ENCODE results near the gene MCFD2.

The MCFD2 gene

DNA sequence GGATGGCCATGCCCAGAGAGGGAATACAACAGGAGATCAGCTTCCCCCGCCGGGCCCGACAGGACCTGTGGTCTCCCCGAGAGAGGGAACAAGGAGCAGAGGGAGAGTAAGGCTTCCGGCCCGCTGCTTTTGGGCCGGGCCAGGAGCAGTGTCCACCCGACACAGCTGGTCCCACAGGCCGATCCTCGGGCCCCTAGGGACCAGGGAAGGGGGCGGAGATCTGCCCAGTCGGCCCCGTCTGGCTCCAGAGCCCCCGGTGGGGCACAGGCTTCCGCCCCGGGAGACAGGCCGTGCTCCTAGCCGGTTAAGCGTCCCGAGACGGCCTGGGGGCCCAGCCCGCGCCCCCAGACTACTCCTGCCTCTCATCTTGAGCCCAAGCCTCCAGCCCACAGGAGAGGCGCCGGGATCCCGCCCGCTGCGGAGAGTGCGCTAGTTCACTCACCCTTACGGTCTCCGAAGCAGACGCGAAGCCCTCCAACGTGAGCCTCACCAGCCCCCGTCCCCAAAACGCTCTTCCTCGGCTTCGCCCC, at the start of gene MCFD2:
MCFD2 (minus strand) TSS at position 526 of the 530 bp plus-strand sequence. CDS start 6,635 bp downstream, outside the sequence.
- DNase-seq (ENCODE audit: low spot score) = no peak
- FAIRE-seq = no peak

DNA sequence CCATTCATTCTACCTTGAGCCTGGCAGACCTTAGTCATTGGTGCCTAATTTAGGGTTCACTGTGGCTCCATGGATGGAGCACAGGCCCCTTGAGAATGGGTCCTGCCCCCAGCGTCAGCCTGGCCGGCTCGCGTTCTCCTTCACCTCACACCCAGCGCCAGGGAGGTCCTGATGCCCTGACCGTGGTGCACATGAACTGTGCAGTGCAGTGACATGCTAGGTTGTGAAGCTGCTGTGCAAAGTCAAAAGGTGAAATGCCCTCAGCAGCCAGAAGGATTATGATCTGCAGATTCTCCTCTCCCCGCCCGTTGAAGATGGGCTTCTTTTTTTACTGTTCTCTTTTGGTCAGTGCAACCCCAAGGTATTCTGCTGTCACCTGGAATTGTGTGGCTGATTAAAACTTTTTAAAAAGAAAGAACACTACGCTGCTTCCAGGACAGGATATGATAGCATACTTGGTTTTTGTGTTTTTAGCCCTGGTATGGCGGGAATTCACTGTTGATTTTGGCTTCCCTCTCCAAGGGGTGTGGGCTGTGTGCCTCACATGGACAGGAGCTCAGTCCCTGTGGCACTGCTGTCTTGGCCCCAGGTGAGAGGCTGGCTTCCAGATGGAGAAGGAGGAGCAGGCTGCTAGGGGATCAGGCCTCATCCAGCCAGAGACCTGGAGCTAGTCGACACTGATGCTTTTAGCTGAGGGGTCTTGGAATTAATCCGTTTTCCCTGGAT, 49.4 kb upstream of the MCFD2 start:
- no peak for FAIRE-seq
- DNase-seq (ENCODE audit: low spot score) = no peak

DNA sequence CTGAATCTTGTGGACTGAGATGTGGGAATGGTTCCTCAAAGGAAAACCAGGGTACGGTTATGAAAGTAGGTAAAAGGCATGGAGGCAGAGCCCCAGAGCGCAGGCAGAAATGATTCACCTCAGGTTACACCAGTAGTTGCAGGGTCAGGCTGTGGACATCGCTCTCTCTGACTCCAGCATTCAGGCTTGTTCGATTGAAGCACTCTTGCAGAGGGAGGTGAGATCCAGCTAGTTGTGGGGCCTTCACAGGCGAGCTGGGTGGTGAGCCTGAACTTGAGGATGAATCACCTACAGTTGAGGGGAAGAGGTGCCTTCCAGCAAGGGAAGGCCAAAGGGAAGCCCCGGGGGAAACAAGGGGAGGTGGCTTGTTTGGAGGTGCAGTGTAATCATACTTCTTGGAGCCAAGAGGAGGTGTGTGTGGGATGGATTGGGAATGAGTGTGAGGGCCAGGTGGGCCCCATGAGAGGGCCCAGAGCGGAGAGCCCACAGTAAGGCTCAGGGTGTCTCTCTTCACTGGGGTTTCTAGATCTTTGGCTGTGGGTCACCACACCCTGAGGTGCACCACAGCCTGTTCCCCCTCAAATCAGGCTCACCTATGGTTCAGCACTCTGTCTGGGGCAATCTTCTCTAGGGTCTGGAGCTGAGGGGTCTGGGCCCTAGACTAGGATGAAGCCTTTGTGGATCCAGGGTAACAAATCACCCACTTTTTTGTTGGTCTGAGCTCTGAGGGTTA, 48.5 kb upstream of the MCFD2 start:
- DNase-seq (ENCODE audit: low spot score) (no peak), FAIRE-seq (no peak)

DNA sequence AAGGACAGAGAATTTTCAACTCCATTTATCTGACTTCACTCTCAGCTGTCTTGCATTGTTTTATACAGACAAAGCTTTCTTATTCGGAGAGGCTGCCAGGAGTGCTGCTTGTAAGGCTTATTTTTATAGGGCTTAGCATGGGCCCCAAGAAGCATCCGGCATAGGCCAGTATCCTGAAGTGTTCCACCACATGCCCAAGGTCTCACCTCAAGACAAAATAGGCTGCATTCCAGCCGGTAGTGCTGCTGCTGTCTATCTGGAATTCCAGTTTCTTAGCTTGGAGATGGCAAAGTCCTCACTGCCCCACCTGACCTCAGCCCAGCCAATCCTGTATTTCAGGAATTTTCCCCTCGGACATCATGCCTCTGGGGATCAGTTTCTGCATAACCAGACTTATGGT, 47.6 kb upstream of the MCFD2 start:
- DNase-seq (ENCODE audit: low spot score) (no peak), FAIRE-seq (no peak)

DNA sequence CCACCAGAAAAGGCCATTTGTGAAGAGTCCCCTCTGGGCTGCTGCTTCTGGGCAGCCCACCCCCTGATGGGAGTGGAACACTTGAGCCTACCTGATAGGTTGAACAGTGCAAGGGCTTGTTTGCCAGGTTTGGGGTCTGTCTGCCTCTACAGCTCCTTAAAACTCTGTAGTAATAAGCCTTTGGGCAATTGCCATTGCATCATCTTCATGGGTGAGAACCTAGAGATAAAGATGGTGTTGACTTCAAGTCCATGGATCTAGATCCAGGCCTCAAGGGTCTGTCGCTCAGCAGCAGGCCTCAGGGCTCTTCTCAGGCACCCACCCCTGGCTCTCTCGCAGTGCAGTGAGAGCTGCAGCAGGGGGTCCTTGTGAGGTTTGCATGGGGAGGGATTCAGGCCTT, 47.1 kb upstream of the MCFD2 start:
- FAIRE-seq (no peak), DNase-seq (ENCODE audit: low spot score) (no peak)

DNA sequence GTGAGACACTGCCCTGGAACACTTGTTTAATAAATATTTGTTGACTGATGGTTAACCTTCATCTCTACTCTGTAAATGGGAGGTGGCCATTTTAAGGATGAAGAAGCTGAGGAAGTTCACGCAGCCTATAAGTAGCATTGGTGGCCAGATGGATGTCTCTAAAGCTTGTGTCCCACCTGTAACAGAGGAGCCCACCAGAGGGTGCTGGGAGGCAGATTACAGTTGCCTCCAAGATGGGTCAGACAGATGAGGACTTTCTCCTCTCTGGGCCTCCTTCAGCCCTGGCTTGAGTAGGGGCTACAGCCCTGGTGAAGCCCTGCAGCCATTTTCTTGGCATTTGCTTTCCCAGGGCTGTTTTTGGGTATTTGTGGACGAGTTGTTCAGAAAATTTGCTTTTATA, 45.0 kb upstream of the MCFD2 start:
- DNase-seq (ENCODE audit: low spot score) (no peak), FAIRE-seq (no peak)

DNA sequence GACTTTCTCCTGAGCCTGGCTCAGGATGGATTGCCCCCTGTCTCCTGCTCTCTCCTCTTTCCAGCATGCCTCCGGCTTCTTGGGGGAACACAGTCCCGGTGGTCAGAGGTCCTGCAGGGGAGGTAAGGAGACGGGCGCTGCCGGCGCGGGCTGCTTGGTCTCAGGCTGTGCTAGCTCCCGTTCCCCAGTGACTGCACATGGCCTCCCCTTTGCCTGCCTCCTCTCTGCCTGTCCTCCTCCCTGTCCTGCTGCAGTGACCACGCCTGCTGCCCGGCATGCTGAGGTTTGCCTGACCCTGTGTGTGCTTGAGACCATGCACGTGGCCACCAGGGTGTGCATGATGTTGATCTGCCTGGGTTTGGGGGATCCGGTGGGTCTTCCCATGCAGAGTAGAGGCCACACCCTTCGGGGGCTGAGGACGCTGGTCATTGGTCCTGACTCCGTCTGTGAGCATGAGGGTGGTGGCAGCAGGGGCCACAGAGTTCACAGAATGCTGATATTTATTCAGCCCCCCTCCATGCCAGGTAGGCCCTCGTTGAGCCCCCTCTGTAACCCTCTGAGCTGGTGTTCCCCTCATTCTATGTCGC, 42.9 kb upstream of the MCFD2 start:
- FAIRE-seq (no peak), DNase-seq (ENCODE audit: low spot score) (no peak)

DNA sequence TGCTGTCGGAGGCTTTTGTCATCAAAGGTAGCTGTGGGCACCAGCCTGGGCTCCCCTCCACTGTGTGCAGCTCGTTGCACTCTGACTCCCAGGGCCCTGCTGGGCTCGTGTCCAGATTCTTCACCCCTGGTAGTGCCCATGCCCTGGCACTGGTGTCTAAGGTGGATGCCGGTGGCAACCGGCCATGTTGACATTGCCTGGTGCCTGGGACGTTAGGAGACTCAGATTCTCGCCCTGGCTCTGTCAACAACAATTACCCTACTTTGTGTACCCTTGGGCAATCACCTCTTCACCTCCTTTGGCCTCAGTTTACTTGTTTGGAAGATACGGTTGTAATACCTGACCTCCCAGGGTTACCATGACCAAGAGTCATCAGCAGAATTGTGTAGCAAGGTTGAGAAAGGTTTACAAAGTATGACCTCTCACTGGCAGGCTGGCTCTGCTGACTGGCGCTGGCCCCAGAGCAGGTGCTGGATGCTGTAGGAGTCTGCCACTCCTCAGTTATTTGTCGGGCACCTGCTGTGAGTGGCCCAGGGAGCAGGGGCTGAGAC, 41.5 kb upstream of the MCFD2 start:
- DNase-seq (ENCODE audit: low spot score) = no peak
- no peak for FAIRE-seq

DNA sequence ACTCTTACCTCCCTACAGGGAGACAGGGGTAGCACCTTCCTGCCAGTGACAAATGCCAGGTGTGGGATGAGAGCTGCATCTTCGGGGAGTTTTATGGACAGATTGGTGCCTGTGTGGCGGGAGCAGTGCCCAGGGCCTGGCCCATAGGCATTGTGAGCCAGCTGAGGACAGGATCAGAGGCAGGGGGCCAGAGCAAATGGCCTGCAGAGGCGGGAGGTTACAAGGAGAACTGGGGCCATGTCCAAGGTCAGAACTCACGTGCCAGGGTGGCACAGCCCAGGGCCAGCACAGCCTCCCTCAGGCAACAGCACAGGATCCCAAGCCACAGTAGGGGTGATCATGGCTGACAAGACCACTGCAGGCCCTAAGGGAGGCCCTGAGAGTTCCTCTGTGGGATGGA, 40.2 kb upstream of the MCFD2 start:
- no peak for FAIRE-seq
- no peak for DNase-seq (ENCODE audit: low spot score)

DNA sequence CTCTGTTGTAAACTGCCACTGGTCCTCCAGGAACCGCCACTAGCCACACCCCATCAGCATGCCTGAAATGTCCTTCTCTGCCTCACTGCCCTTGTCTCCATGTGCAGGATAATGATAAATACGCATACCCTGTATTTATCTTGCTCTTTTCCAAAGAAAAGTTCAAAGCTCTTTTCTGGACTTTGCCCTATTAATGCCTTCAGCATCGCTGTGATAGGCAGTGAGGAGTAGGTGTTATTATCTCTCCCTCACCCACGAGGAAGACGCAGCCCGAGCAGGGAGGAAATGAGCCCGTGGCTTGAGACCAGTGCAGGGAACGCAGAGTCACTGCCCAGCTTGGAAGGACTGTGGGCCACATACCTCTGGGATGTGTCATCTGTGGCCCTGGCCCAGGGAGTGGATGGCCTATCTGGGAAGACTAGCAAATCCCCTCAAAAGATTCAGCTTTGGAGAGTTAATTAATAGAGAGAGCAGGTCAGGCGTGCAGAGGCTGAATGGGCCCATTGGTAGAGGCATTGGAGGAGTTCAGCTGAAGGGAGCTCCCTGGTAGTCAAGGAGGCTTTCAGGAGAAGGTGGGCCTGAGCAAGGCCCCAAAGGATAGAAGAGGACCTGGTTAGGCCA, 39.5 kb upstream of the MCFD2 start:
- peak; percentile 98 for FAIRE-seq
- peak; percentile 98 for DNase-seq (ENCODE audit: low spot score)

DNA sequence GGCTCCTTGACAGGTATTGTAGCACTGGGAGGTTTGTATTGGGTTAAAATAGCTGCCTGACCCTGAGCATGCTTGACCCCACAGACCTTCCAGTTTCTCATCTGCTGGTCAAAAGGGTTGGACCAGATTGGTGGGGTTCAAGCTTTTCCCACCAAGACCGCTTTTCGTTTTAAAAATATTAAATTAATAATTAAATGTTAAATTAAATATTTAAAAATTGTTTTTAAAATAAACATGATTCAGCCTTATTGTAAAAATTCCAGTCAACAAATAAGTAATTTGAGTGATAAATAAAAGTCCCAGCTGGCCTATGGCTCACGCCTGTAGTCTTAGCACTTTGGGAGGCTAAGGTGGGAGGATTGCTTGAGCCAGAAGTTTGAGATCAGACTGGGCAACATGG, 36.6 kb upstream of the MCFD2 start:
- DNase-seq (ENCODE audit: low spot score) (no peak), FAIRE-seq (no peak)

DNA sequence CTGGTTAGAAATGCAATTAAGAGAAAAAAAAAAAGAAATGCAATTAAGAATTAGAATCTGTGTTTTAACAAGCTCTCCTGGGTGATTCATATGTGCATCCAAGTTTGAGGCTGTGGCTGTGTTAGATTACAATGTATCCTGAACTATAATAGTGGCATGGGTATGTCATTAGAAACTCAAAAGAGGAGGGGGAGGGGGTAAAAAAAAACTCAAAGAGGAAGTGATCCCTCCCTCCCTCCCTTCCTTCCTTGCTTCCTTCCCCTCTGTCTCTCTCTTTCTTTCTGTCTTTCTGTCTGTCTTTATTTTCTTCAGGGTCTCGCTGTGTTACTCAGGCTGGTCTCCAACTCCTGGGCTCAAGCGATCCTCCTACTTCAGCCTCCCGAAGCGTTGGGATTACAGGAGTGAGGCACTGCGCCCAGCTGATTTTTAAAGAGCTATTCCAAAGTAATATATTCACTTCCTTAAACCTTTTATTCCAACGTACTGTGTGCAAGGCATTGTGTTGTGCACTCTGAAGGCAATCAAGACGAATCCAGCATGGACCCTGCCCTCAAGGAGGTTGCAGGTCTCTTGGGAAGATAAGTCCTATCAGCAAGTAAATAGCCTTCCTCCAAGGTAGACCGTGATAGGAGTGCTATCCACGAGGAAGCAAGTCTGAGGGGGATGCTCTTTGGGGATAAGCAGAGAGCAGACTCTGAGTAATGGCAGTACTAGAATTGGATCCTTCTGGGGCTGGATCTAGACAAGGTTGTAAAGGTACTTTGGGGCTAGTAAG, 35.9 kb upstream of the MCFD2 start:
- DNase-seq (ENCODE audit: low spot score) (no peak), FAIRE-seq (no peak)

DNA sequence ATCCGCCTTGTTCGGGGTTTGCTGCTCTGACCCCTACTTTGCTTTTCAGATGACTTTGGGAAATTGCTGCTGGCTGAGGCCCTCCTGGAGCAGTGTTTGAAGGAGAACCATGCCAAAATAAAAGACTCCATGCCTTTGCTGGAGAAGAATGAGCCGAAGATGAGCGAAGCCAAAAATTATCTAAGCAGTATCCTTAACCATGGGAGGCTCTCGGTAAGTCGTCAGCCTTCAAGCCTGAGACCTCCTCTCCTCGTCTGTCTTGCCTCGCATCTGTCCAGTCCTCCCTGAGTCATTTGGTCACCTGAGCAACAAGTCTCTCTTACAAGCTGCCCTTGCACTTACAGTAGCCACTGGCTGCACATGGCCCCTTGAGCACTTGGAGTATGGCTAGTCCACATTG, 34.7 kb upstream of the MCFD2 start:
- DNase-seq (ENCODE audit: low spot score) (no peak), FAIRE-seq (no peak)

DNA sequence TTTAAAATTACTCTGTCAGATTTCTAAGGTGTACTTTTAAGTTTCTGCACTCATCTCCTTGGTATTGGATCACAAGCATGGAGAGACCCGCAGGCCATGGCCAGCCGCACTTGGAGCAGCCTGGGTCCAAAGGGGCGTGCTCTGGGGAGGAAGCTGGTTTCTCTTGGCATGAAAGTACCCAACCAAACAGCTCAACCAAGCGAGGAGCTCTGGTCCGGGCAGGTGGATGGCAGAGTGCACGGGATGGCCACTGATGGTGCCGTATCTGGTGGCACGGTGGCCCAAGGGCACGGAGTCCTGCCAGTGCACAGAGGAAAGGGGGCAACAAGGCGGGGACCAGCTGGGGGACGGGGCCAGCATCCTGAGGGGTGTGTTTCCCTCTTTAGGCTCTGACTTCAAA, 32.2 kb upstream of the MCFD2 start:
- DNase-seq (ENCODE audit: low spot score) (no peak), FAIRE-seq (no peak)

DNA sequence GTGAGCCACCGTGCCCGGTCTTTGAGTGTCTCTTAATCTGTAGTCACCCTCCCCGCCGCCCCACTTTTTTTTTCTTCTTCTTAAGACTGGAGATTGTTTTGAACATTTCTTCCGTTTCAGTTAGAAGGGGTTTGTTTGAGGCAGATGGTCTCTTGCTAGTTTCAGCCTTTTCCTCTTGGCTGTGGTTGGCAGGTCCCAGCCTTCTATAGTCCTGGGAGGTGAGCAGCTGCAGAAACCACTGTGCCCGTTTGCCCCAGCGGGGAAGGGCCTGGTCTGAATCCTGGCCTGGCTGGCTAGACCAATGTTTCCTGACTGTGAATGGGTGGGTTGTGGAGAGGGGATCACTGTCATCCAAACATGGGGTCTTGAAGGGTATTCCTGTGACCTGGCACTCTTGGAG, 30.1 kb upstream of the MCFD2 start:
- no peak for DNase-seq (ENCODE audit: low spot score)
- no peak for FAIRE-seq

DNA sequence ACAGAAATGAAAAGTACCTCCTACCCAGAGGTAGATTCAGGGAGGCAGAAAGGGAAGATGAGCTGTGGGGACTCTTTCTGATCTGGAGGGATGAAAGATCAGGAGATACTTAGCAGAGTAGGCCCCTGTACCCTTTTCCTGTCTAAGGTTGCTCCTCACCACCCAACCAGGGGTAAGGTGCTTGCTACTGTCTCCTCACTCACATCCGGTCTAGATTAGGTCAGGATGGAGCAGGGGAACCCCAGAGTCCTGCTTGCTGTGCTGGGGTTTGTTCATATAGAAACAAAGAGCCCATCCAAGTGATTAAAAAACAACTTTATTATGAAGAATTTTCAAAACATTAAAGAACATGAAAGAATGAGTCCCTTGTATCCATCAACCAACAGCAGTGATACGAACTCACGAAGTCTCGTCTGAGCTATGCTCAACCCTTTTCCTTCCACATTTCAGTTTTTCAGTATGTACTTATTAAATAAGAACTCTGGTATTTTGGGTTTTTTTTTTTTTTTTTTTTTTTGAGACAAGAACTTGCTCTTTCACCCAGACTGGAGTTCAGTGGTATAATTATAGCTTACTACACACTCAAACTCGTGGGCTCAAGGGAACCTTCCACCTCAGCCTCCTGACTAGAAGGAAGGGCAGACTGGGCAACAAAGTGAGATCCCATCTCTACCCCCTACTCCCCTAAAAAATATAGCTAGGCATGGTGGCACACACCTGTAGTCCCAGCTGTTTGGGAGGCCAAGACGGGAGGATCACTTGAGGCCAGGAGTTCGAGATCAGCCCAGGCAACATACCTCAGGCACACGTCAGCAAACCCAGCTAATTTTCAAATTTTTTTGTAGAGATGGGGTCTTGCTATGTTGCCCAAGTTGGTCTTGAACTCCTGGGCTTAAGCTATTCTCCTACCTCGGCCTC, 28.5 kb upstream of the MCFD2 start:
- FAIRE-seq (no peak), DNase-seq (ENCODE audit: low spot score) (no peak)

DNA sequence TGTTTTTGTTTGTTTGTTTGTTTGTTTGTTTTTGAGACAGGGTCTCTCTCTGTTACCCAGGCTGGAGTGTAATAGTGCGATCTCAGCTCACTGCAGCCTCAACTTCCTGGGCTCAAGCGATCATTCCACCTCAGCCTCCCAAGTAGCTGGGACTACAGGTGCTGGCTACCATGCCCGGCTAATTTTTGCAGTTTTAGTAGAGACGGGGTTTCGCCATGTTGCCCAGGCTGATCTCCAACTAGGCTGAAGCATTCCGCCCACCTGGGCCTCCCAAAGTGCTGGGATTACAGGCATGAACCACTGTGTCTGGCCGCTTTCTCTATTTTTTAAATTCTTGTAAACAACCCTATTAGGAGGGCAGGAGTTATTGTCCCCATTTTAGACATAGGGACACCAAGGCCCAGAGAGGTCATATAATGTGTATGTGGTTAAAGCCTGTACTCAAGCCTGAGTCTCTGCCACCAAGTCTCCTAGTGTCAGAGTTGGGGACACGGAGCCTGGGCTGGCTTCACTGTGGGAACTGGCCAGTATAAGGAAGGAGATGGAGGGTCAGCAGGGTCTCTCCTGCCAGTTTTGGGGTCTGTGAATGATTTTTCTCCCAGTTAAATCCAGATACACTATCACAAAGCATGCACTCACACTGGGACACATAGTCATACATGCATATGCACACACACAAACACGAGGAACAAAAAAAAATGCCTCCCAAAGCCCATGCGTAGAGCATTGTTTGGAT, 27.5 kb upstream of the MCFD2 start:
- FAIRE-seq = no peak
- DNase-seq (ENCODE audit: low spot score) = no peak

DNA sequence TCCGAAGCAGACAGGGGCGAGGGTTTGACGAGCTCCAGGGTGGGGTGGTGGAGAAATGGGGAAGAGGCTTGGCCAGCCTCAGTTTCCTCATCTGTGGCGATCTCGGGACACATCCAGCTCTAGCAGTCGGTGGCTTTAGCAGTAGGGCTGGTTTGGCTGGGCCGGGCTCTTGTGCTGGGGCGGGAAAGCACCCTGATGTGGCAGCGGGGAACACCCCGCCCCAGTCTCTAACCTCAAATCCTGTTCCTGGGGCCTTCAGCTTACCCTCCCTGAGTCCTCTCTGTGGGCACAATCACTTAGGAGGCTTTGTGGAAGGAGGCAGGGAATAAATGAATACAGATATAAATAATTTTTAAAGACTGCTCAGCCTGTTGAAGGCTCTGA, 26.5 kb upstream of the MCFD2 start:
- FAIRE-seq = no peak

More for the DNA sequence above, 26.5 kb upstream of the MCFD2 start:
- DNase-seq (ENCODE audit: low spot score) = peak; percentile 6

Measured in RCC 7860 (cell line).